Heart left ventricle (tissue), 16 donors: ENCODE measurements around the gene GAMT. TPM values are rescaled to one million over a fixed set of nuclear protein-coding genes. Genes with fewer than 3 reads are reported as not detected.

Source experiments
- ATAC-seq, 4 donors: fragments of 200-7000 bp; cut with Tn5 transposase; one replicate each; pipeline ENCODE4 v1.9.1; 2020 to 2022; ENCODE audit warnings: moderate library complexity in 4 of 4, mild to moderate bottlenecking in 3 of 4, moderate number of reproducible peaks in 1 of 4
- DNase-seq, 5 donors: peaks; one replicate each; pipeline ENCODE4 v3.0.0-alpha.2; 2020
- H3K27ac ChIP-seq, 12 donors: fragments of 200-600 bp; sonication (generic) in 4 of 12; one replicate each; pipeline versions ENCODE4 v1.5.0 to v1.8.0; 2016 to 2022; ENCODE audit warnings: mild to moderate bottlenecking in 2 of 12
- H3K27me3 ChIP-seq, 9 donors: fragments of 200-600 bp; sonication (generic) in 2 of 9; one replicate each; pipeline versions ENCODE4 v1.5.1 to v1.8.0; 2016 to 2022; ENCODE audit warnings: mild to moderate bottlenecking in 3 of 9
- H3K36me3 ChIP-seq, 9 donors: fragments of 200-600 bp; sonication (generic) in 2 of 9; one replicate each; pipeline versions ENCODE4 v1.5.0 to v1.8.0; 2018 to 2022; ENCODE audit warnings: mild to moderate bottlenecking in 2 of 9
- H3K4me1 ChIP-seq, 12 donors: fragments of 200-600 bp; sonication (generic) in 4 of 12; one replicate each; pipeline versions ENCODE4 v1.5.0 to v1.8.0; 2016 to 2022; ENCODE audit warnings: mild to moderate bottlenecking in 3 of 12
- H3K4me3 ChIP-seq, 12 donors: fragments of 200-600 bp; sonication (generic) in 4 of 12; one replicate each; pipeline versions ENCODE4 v1.5.0 to v1.8.0; 2017 to 2022; ENCODE audit warnings: mild to moderate bottlenecking in 9 of 12, moderate library complexity in 4 of 12
- H3K9me3 ChIP-seq, 12 donors: fragments of 200-600 bp; sonication (generic) in 4 of 12; one replicate each; pipeline versions ENCODE4 v1.5.0 to v1.8.0; 2016 to 2022; ENCODE audit warnings: mild to moderate bottlenecking in 1 of 12
- CTCF ChIP-seq, 12 donors: fragments of 200-600 bp; sonication (generic) in 4 of 12; IDR thresholded peaks; one replicate each; pipeline versions ENCODE4 v1.5.0 to v1.8.0; 2018 to 2022; ENCODE audit warnings: antibody characterized with exemption in 12 of 12, mild to moderate bottlenecking in 5 of 12
- POLR2A ChIP-seq, 2 donors: fragments of 450-650 bp; IDR thresholded peaks; one replicate each; pipeline ENCODE4 v1.6.1; 2017; ENCODE audit warnings: antibody characterized with exemption in 2 of 2, mild to moderate bottlenecking in 2 of 2, moderate library complexity in 2 of 2
- WGBS, 4 donors: extraction: QIAGEN DNeasy Blood & Tissue Kit in 2 of 4; methylation state at CpG; one replicate each; pipeline versions ENCODE4 v1.1.5 to v1.1.7; 2013 to 2018; 5-methylcytosine and 5-hydroxymethylcytosine counted together
- intact Hi-C, 10 donors: fragments of 100-400 bp; cut with DNase I; formaldehyde crosslinking; loops; one replicate each; pipeline versions ENCODE4 v1.11.1 to v1.14.2; 2022
- polyA plus RNA-seq, 2 donors: library from polyadenylated mRNA; stranded (reverse); fragments of 200-250 nt; gene quantifications; one replicate each; pipeline ENCODE4 v1.2.3, GENCODE V29; 2013
- total RNA-seq, 9 donors: library from RNA; depleted of rRNA in 2 of 9; stranded (reverse); fragments of >200 nt in 2 of 9; fragmentation: NEBNext Ultra II Directional in 3 of 9; extraction: Animal tissue kit (Norgen Biotek cat#: 25700) in 3 of 9; gene quantifications; one replicate each; pipeline versions ENCODE4 v1.1.0 to v1.2.4, GENCODE V29; 2016 to 2023
- donor health status: ischemic (EF 13 %, LVEDD 7.1; RV severe dilation, severe dysfunction).
- donor health status: healthy with polysubstance abuse.
- donor health status: DM: no; HTN: yes; CAD: no.
- donor health status: DM: no; HTN: no; CAD: no.
- donor health status: ischemic (EF 25% LVEDD 6.9; RV normal size, moderate dysfunction).
- donor health status: ischemic (EF 25% LVEDD 5.7; RV mildly dilated, moderate dysfunction).
- donor health status: healthy.
- donor health status: DM: yes; HTN: yes; CAD: no.
- donor health status: ischemic (EF 35%, LVEDD 5.7; RV mildly dilated, moderate dysfunction).
- donor health status: nonischemic (EF 11% LVEDD 7.7; RV severe dilation, severe dysfunction).
- donor health status: DM: yes; HTN: yes; CAD: no.
- donor health status: PGD.
- donor health status: ischemic (EF 29% LVEDD 5.4; RV normal size, mild dysfunction).
- donor health status: nonischemic (EF 23%, LVEDD 6.1; RV moderate dilation, normal function).

GAMT gene
- total and polyA plus RNA-seq, 11 donors, result 21.9 to 180 (median 62.5) TPM

- Histone ChIP-seq H3K4me1 (peaks cover 2 to 57% (median 42%) of the 10 kb centered on the region in 12 donors), H3K36me3 (peaks cover 0 to 21% (median 7%) of the 10 kb centered on the region in 9 donors), H3K27me3 (no peaks in the 10 kb centered on the region), H3K27ac (peak overlapping the region; percentile 92 to 99 (median 96)), H3K9me3 (no peaks in the 10 kb centered on the region), H3K4me3 (peak overlapping the region; percentile 69 to 100 (median 88))
- intact Hi-C loops, result loop anchor here in 2 of 10 donors (5.0 to 10.0 kb wide), 3 partner anchors 67 to 109 kb away; partner anchors contain the start of gene FAM174C (in 2 of the 2)
- 0 to 1% (median 0%) methylated on average over 9 to 23 of the region's 23 CpGs for WGBS, 4 donors
- peak in 2 of 4 donors; percentile 1 to 2 for ATAC-seq
- peak in 1 of 5 donors; percentile 69 for DNase-seq
- no peak for TF ChIP-seq POLR2A (IDR thresholded peaks at IDR 0.05)
- no peak for TF ChIP-seq CTCF (IDR thresholded peaks at IDR 0.05)
Measured at GRCh38 chr19:1384085-1384462, 17.3 kb downstream of the GAMT start.

- Histone ChIP-seq H3K9me3 (no peaks in the 10 kb centered on the region), H3K36me3 (peaks cover 0 to 15% (median 4%) of the 10 kb centered on the region in 9 donors), H3K27me3 (no peaks in the 10 kb centered on the region), H3K27ac (peak within 1 kb of the TSS; percentile 92 to 99 (median 96)), H3K4me1 (peaks cover 2 to 54% (median 40%) of the 10 kb centered on the region in 12 donors), H3K4me3 (peak within 1 kb of the TSS; percentile 69 to 100 (median 88))
- ATAC-seq (peak; percentile 70 to 88 (median 85)), DNase-seq (peak; percentile 90 to 94 (median 92))
- TF ChIP-seq POLR2A (IDR thresholded peaks at IDR 0.05) (peak; percentile 34 to 69), CTCF (IDR thresholded peaks at IDR 0.05) (peak in 2 of 12 donors; percentile 4 to 8)
- WGBS, 4 donors, result 0 to 2% (median 0%) methylated on average over 23 to 90 of the region's 90 CpGs
- intact Hi-C loops, result loop anchor here in 2 of 10 donors (5.0 to 10.0 kb wide), 3 partner anchors 66 to 109 kb away; partner anchors contain the start of gene FAM174C (in 2 of the 2)
Measured at GRCh38 chr19:1383312-1384084, 17.8 kb downstream of the GAMT start, which contains the start of gene NDUFS7. Gene NDUFS7 (plus strand): TSS chr19:1383907. CDS start chr19:1383927, 20 bp downstream.

GRCh38 chr19:1383017-1383311, 18.4 kb downstream of the GAMT start:
- Histone ChIP-seq H3K4me1 (peaks cover 2 to 49% (median 38%) of the 10 kb centered on the region in 12 donors), H3K27ac (peak overlapping the region in 4 of 12 donors; percentile 93 to 97 (median 96)), H3K36me3 (peaks cover 0 to 11% (median 4%) of the 10 kb centered on the region in 9 donors), H3K27me3 (no peaks in the 10 kb centered on the region), H3K9me3 (no peaks in the 10 kb centered on the region), H3K4me3 (peak overlapping the region in 5 of 12 donors; percentile 69 to 98 (median 85))
- ATAC-seq (no peak), DNase-seq (no peak)
- intact Hi-C loops, result loop anchor here in 2 of 10 donors (5.0 to 10.0 kb wide), 3 partner anchors 66 to 108 kb away; partner anchors contain the start of gene FAM174C (in 2 of the 2)
- TF ChIP-seq CTCF (IDR thresholded peaks at IDR 0.05) (no peak), POLR2A (IDR thresholded peaks at IDR 0.05) (no peak)
- 15 to 19% (median 17%) methylated on average over 9 of the region's 9 CpGs for WGBS, 4 donors

- TF ChIP-seq CTCF (IDR thresholded peaks at IDR 0.05), result no peak
- TF ChIP-seq POLR2A (IDR thresholded peaks at IDR 0.05), result no peak
- WGBS, 4 donors, result 86 to 95% (median 88%) methylated on average over 3 of the region's 3 CpGs
- Histone ChIP-seq H3K36me3 (peaks cover 0 to 18% (median 5%) of the 10 kb centered on the region in 9 donors), H3K4me3 (no peak overlapping the region), H3K9me3 (no peaks in the 10 kb centered on the region), H3K4me1 (peaks cover 2 to 42% (median 34%) of the 10 kb centered on the region in 12 donors), H3K27ac (no peak overlapping the region), H3K27me3 (no peaks in the 10 kb centered on the region)
- ATAC-seq (no peak), DNase-seq (no peak)
- intact Hi-C loops, result loop anchor here in 2 of 10 donors (5.0 to 10.0 kb wide), 3 partner anchors 65 to 107 kb away; partner anchors contain the start of gene FAM174C (in 2 of the 2)
Measured at GRCh38 chr19:1382250-1382649, 19.1 kb downstream of the GAMT start.
